ENCODE results near the gene CYP27C1.

DNA sequence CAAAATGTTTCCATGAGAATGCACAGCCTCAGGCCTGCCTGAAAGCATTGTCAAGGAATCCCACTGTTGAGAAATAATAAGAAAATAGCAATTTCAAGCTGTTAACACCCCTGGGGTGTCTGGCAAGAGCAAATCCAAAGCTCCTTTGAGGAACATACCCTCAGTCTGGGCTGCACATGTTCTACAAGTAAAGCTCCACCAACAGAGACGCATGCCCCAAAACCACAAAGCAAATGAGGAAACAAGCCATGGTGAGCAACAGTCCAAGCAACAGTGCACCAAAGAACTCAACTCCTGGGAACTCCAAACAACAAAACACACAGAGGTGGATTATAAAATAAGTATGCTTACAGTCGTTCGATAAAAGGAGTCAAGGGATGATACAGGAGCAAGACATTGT, 40.3 kb downstream of the CYP27C1 start:
- TF ChIP-seq POLR2A (IDR thresholded peaks at IDR 0.05; ENCODE audit: low read depth, low read length) (no peak), POLR2AphosphoS5 (IDR thresholded peaks at IDR 0.05; ENCODE audit: low read depth, low read length) (no peak), TAF1 (IDR thresholded peaks at IDR 0.05; ENCODE audit: low read depth, low read length) (no peak), SPI1 (IDR thresholded peaks at IDR 0.05; ENCODE audit: low read depth, low read length) (no peak), POU2F2 (IDR thresholded peaks at IDR 0.05; ENCODE audit: low read depth, low read length) (no peak), PAX5 (IDR thresholded peaks at IDR 0.05; ENCODE audit: insufficient read depth, low read length, severe bottlenecking) (no peak)

Measured in GM12891 (cell line).